Activated naive CD4-positive, alpha-beta T cell treated with anti-CD3 and anti-CD28 coated beads, Interleukin-2, amount 50 U/mL, for 16 hours (primary cell): Measurements from ENCODE around the gene WDFY2.
"Not testable (repeated sequence)": the region's sequence is repeated elsewhere in the genome, so short reads cannot be mapped to it uniquely, and the experiment has no call there.

Source experiments
- DNase-seq: peaks from one replicate; pipeline ENCODE4 v3.0.0-alpha.2; 2020

The WDFY2 gene, protein sequence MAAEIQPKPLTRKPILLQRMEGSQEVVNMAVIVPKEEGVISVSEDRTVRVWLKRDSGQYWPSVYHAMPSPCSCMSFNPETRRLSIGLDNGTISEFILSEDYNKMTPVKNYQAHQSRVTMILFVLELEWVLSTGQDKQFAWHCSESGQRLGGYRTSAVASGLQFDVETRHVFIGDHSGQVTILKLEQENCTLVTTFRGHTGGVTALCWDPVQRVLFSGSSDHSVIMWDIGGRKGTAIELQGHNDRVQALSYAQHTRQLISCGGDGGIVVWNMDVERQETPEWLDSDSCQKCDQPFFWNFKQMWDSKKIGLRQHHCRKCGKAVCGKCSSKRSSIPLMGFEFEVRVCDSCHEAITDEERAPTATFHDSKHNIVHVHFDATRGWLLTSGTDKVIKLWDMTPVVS

DNA sequence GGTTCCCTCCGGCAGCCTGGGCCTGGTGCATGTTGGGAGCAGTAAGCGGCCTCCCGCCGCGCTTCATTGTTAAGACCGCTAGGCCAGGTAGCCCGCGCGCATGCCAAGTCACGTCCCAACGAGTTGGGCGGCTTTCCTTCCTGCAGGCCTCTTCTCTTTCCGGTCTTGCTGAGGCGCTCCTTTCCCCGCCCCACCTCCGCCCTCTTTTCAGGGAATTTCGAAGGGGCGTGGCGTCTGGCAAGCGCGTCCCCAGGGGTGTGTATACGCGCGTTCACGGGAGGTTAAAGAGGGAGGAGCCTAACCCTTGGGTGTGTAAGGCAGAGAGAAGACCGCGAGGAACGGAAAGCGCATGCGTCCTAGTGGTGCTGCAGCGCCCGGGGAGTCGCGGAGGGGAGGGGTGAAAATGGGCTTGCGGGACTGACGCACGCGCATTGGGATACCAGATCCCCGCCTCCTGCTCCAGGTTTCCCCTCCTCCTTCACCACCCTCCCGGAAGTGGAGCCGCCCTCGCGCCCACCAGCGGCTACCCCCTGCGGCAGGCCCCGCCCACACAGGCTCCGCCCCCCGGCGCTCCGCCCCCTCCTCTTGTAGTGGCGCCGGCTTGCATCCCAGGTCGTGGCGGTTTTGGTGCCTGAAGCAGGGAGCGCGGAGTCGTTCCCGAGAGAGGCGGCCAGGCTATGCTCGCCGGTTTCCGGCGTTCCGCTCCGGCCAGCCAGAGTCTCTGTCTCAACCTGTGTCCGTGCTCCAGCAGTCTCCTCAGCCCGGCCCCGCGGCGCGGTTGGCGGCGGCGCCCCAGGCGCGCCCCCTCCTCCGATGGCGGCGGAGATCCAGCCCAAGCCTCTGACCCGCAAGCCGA, at the start of gene WDFY2:
WDFY2 (plus strand) TSS at position 588 of the 856 bp plus-strand sequence; CDS start at position 814, 226 bp downstream.
- DNase-seq = peak; percentile 99

DNA sequence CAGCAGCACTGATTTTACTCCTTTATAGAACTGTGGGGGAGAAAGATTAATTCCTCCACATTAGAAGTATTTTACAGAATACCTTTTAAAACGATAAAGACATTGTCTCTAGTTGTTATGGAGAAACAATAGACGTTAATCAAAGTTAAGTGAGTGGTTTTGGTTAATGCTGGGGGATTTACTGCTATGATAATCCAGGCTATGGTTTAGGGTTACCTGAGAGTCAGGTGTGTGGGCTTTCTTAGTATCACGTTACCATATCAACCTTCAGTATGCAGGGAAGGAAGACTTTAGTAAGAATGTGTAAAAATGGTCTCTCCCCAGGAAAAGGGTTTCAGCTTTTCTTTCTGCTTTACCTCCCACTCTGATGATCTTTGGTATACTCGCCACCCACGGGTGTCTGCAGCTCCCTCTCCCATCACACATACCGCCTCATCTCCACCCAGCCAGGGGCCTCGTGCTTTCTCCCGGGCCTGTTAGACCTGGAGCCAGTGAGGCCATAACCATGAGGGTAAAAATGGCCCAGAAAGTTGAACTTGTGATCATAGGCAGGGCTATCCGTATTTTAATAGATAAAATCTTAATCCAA, 45.6 kb upstream of the WDFY2 start:
- DNase-seq = no peak

GRCh38 chr13:51539887-51540286, 44.4 kb upstream of the WDFY2 start:
- DNase-seq = no peak

GRCh38 chr13:51541037-51541436, 43.2 kb upstream of the WDFY2 start:
- DNase-seq = no peak

DNA sequence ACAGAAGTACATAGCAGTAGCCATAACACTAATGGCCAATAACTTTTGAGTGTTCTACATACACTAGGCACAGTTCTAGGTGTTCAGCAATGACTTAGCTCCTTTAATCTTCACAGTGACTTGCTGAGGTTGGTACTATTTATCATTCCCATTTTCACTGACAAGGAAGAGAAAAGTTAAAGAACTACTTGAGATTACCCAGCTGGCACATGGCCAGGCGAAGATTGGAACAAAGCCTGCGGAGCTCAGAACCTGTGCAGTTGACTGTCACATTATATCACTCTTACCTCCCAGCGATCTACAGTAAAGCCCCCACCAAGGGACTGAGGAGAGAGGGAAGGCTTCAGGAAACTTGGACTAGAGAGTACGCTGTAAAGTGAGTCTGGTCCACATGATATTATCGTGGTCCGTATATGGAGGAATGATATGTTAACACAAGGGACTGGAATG, 42.4 kb upstream of the WDFY2 start:
- DNase-seq = no peak

GRCh38 chr13:51542346-51543242, 41.7 kb upstream of the WDFY2 start:
- no peak for DNase-seq

DNA sequence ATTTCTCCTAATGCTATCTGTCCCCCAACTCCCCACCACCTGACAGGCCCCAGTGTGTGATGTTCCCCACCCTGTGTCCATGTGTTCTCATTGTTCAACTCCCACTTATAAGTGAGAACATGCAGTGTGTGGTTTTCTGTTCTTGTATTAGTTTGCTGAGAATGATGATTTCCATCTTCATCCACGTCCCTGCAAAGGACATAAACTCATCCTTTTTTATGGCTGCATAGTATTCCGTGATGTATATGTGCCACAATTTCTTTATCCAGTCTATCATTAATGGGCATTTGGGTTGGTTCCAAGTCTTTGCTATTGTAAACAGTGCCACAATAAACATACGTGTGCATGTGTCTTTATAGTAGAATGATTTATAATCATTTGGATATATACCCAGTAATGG, 38.8 kb upstream of the WDFY2 start:
- not testable (repeated sequence) for DNase-seq

DNA sequence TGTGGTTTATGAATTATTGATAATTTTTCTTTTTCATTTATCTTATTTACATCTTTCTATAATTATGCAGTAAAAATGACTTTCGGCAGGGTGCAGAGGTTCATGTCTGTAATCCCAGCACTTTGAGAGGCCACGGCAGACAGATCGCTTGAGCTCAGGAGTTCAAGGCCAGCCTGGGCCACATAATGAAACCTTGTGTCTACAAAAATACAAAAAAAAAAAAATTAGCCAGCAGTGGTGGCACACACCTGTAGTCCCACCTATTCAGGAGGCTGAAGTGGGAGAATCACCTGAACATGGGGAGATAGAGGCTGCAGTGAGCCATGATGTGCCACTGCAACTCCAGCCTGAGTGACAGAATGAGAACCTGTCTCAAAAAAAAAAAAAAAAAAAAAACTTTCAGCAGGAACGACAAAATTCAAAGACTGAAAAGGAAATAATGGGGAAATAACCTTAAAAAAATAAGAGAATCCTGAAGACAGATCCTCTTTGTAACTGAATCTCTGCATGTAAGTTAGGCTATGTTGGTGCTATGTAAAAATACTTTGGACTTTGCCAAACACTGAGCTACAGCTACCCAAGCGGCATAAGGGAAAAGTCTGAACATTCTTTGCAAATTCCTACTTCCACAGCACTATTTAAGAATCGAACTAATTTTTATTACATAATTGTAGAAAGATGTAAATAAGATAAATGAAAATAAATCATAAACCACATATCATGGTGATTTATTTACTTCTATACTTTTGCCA, 36.7 kb upstream of the WDFY2 start:
- no peak for DNase-seq

DNA sequence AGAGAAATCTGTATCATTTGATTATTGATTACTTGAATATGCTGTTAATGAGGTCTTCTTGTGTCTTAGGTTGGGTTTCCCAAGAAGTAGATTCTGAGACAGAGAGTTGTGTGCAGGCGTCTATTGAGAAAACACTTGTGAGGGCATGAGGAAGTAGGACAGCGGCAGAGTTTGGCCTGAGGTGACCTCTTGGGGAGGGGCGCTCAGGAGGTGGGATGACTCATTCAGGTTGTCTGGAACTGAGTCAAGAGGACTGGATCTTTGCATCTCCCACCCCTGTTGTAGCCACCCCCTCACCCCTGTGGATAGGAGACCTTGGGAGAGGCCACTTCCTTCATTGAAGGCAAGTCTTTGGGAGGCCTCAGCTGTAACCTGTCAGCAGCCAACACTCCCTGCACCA, 35.2 kb upstream of the WDFY2 start:
- no peak for DNase-seq

DNA sequence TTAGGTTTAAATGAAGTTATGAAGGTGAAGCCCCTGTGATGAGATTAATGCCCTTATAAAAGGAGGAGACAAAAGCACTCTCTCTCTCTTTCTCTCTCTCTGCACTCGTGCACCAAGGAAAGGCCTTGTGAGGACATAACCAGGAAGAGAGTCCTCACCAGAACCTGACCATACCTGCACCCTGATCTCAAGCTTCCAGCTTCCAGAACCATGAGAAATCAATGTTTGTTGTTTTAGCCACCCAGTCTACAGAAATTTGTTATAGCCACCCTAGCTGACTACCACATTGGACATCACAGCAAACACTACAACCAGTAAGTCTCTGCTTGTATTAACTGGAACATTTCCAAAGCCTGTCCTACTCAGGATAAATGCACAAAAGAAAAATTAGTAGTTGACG, 34.7 kb upstream of the WDFY2 start:
- DNase-seq = no peak

- DNase-seq = no peak
Observed at GRCh38 chr13:51550151-51550550, 34.1 kb upstream of the WDFY2 start.

DNA sequence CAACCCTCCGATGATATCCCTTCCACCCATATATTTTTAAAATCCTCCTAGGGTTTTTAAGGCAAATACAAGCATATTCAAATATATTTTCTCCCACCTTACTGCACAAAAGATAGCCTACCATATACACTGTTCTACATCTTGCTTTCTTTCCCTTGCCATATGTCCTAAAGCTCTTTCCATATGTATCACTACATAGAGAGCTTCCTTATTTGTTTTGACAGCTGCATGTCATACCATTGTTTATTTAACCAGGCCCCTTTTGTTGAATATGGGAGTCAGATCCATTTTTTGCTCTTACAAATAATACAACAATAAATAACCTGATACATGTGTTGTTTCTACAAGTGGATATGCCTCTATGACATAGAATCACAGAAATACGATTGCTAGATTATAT, 32.8 kb upstream of the WDFY2 start:
- no peak for DNase-seq

GRCh38 chr13:51552027-51552426, 32.2 kb upstream of the WDFY2 start:
- DNase-seq = no peak

- no peak for DNase-seq
Observed at GRCh38 chr13:51553531-51553930, 30.7 kb upstream of the WDFY2 start.

DNA sequence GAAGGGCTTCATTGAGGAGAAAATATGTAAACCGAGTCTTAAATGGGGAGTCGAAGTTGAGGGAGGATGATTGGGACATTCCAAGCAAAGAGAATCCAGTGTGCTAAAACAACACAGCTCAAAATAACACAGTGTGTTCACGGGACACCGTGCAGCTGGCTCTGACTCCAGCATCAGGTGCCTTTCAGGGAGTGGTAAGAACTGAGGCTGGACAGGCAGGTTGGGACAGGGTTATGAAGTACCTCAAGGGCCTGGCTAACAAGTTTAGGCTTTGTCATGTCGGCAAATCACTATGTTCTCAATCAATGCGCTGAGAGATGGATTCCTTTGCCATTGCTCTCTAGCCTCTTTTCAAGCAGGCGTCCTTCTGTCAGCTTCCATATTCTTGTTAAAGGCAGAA, 27.5 kb upstream of the WDFY2 start:
- DNase-seq = no peak

DNA sequence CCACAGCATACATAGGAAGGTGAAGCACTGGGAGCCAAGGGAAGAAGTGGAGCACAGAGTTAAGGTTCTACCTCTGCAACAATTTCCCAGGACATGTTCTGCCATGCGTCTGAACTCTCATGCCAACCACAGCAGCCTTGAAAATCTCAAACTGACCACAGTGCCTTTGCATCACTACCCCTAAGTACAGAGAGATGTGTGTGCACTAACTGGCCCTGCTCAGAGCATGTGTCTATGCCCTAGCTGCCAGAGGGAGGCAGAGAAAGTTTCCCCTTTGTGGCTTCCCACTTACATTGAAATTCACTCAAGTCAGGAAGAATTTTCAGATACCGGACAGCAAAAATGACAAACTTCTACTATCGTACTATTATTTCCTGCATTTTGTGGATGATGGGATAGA, 26.8 kb upstream of the WDFY2 start:
- DNase-seq = no peak

- no peak for DNase-seq
Observed at GRCh38 chr13:51557875-51558612, 26.2 kb upstream of the WDFY2 start.

DNA sequence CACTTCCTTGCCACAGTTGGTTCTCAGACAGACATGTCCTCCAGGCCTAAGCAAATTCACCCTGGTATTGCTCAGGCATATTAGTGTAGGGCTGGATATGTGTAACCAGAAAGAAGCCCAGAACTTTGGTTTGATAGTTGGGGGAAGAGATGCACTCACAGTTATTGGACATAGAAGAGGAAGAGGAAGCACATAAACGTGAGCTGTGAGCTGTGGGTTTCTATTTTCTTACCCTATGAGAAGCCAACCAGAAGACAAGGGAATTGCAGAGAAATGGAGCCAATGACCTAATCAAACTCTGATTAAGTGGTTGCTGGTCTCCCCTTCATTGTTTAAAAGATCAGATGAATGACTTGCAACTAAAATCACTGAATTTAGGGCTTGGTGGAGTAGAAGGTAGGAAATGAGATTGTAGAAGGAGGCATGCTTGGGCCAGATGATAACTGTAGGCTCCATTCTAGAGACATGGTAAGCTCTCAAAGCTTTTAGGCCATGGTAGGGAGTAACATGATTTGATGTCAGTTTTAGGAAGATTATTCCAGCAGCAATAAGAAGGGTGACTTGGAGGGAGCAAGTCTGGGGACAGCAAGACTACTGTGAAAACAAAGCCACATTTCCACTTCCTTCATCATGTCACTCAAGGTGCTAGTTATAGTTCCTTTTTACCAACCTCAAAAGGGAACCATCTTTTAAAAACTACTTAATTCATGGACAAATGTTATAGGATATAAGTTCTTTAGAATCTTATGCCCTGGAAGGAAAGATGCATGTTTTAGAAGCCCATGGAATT, 24.1 kb upstream of the WDFY2 start:
- no peak for DNase-seq

GRCh38 chr13:51562011-51562671, 22.1 kb upstream of the WDFY2 start:
- no peak for DNase-seq

GRCh38 chr13:51564252-51564651, 20.0 kb upstream of the WDFY2 start:
- DNase-seq = no peak
